Upper lobe of left lung (tissue), 6 donors: ENCODE results near the gene MMP3. TPM values are rescaled to one million over a fixed set of nuclear protein-coding genes. Genes with fewer than 3 reads are reported as not detected.

Source experiments
- ATAC-seq, 2 donors: fragments of 200-7000 bp; cut with Tn5 transposase; one replicate each; pipeline ENCODE4 v1.9.1; 2022; ENCODE audit warnings: mild to moderate bottlenecking in 2 of 2, moderate library complexity in 2 of 2; ENCODE audit not compliant: low FRiP score in 2 of 2
- DNase-seq, 2 donors: peaks; one replicate each; pipeline ENCODE4 v3.0.0-alpha.2; 2019 to 2020
- H3K27ac ChIP-seq, 4 donors: fragments of 200-600 bp; sonication (generic); one replicate each; pipeline ENCODE4 v1.5.1; 2016 to 2019
- H3K27me3 ChIP-seq, 4 donors: fragments of 200-600 bp; sonication (generic); one replicate each; pipeline ENCODE4 v1.5.1; 2017 to 2019
- H3K36me3 ChIP-seq, 4 donors: fragments of 200-600 bp; sonication (generic); one replicate each; pipeline ENCODE4 v1.5.1; 2016 to 2019
- H3K4me1 ChIP-seq, 4 donors: fragments of 200-600 bp; sonication (generic); one replicate each; pipeline ENCODE4 v1.5.1; 2018 to 2019
- H3K4me3 ChIP-seq, 4 donors: fragments of 200-600 bp; sonication (generic); one replicate each; pipeline ENCODE4 v1.5.1; 2017 to 2019; ENCODE audit warnings: mild to moderate bottlenecking in 2 of 4, moderate library complexity in 1 of 4
- H3K9me3 ChIP-seq, 4 donors: fragments of 200-600 bp; sonication (generic); one replicate each; pipeline ENCODE4 v1.5.1; 2018 to 2019
- CTCF ChIP-seq, 6 experiments: fragments of 450-650 bp in 4 of 6; fragments of 200-600 bp in 2 of 6; sonication (generic) in 2 of 6; IDR thresholded peaks; one replicate each; pipeline ENCODE4 v1.5.1; 2016 to 2019; ENCODE audit warnings: antibody characterized with exemption in 6 of 6
- EP300 ChIP-seq, 4 donors: sonication (generic); formaldehyde crosslinking; IDR thresholded peaks; one replicate each; pipeline ENCODE4 v1.5.1; 2017; ENCODE audit warnings: antibody characterized with exemption in 4 of 4, control low read depth in 2 of 4
- POLR2A ChIP-seq, 4 donors: fragments of 450-650 bp; IDR thresholded peaks; one replicate each; pipeline ENCODE4 v1.5.1; 2016 to 2017; ENCODE audit warnings: antibody characterized with exemption in 4 of 4, mild to moderate bottlenecking in 2 of 4
- POLR2AphosphoS5 ChIP-seq, 2 donors: sonication (generic); formaldehyde crosslinking; IDR thresholded peaks; one replicate each; pipeline ENCODE4 v1.5.1; 2017; ENCODE audit warnings: antibody characterized with exemption in 2 of 2
- WGBS, 2 donors: methylation state at CpG; one replicate each; pipeline ENCODE4 v1.1.5; 2017 to 2018; 5-methylcytosine and 5-hydroxymethylcytosine counted together
- total RNA-seq, 6 donors: library from RNA; depleted of rRNA in 4 of 6; stranded (reverse); fragments of >200 nt in 4 of 6; gene quantifications; one replicate each; pipeline versions ENCODE4 v1.1.0 to v1.2.1, GENCODE V29; 2016 to 2021
- donor health status: DM: no; HTN: no; CAD: no; lungs with moderate emphysema.
- donor health status: DM: no; HTN: yes; CAD: no; lungs with severe emphysema.

Gene MMP3
- total RNA-seq, 6 donors from 2014 or later, result 0.47 to 1.8 TPM; not detected in 4

- Histone ChIP-seq H3K27ac (no peak overlapping the region), H3K9me3 (no peaks in the 10 kb centered on the region), H3K4me1 (peaks cover 0 to 6% (median 1%) of the 10 kb centered on the region in 4 donors), H3K27me3 (no peaks in the 10 kb centered on the region), H3K36me3 (no peaks in the 10 kb centered on the region), H3K4me3 (no peak overlapping the region)
- 74 to 76% methylated on average over 1 of the region's 1 CpG for WGBS, 2 donors
- ATAC-seq, result no peak
- DNase-seq, result no peak
- no peak for TF ChIP-seq CTCF (IDR thresholded peaks at IDR 0.05)
- TF ChIP-seq EP300 (IDR thresholded peaks at IDR 0.05), result no peak
- TF ChIP-seq POLR2AphosphoS5 (IDR thresholded peaks at IDR 0.05), result no peak
- TF ChIP-seq POLR2A (IDR thresholded peaks at IDR 0.05), result no peak
These were observed 21.3 kb upstream of the MMP3 start for GRCh38 chr11:102864724-102865123.

GRCh38 chr11:102853956-102854355 lies 10.5 kb upstream of the MMP3 start:
- TF ChIP-seq POLR2AphosphoS5 (IDR thresholded peaks at IDR 0.05), result no peak
- no peak for TF ChIP-seq EP300 (IDR thresholded peaks at IDR 0.05)
- no peak for TF ChIP-seq POLR2A (IDR thresholded peaks at IDR 0.05)
- TF ChIP-seq CTCF (IDR thresholded peaks at IDR 0.05), result no peak
- H3K36me3 ChIP-seq, result no peaks in the 10 kb centered on the region
- no peak for DNase-seq
- no peak overlapping the region for H3K4me3 ChIP-seq
- no peak overlapping the region for H3K27ac ChIP-seq
- H3K27me3 ChIP-seq, result no peaks in the 10 kb centered on the region
- no peaks in the 10 kb centered on the region for H3K9me3 ChIP-seq
- no peaks in the 10 kb centered on the region for H3K4me1 ChIP-seq
- 71 to 77% methylated on average over 2 of the region's 2 CpGs for WGBS, 2 donors
- ATAC-seq, result no peak

- ATAC-seq (no peak), DNase-seq (no peak)
- 87 to 90% methylated on average over 3 of the region's 3 CpGs for WGBS, 2 donors
- no peak for TF ChIP-seq POLR2A (IDR thresholded peaks at IDR 0.05)
- Histone ChIP-seq H3K9me3 (no peaks in the 10 kb centered on the region), H3K27ac (no peak overlapping the region), H3K27me3 (no peaks in the 10 kb centered on the region), H3K36me3 (no peaks in the 10 kb centered on the region), H3K4me3 (no peak overlapping the region), H3K4me1 (no peaks in the 10 kb centered on the region)
These were observed 9.6 kb upstream of the MMP3 start for GRCh38 chr11:102853055-102853454.

- H3K36me3 ChIP-seq, result no peaks in the 10 kb centered on the region
- TF ChIP-seq EP300 (IDR thresholded peaks at IDR 0.05) (no peak), CTCF (IDR thresholded peaks at IDR 0.05) (no peak), POLR2AphosphoS5 (IDR thresholded peaks at IDR 0.05) (no peak)
- H3K4me1 ChIP-seq, result no peaks in the 10 kb centered on the region
- H3K4me3 ChIP-seq, result no peak overlapping the region
- no peaks in the 10 kb centered on the region for H3K9me3 ChIP-seq
- H3K27ac ChIP-seq, result no peak overlapping the region
- 82 to 88% methylated on average over 7 of the region's 7 CpGs for WGBS, 2 donors
- ATAC-seq, result no peak
- no peak for DNase-seq
- no peaks in the 10 kb centered on the region for H3K27me3 ChIP-seq
These were observed 7.8 kb upstream of the MMP3 start for GRCh38 chr11:102850973-102851745.

- ATAC-seq (no peak), DNase-seq (no peak)
- H3K9me3 ChIP-seq, result no peaks in the 10 kb centered on the region
- no peaks in the 10 kb centered on the region for H3K36me3 ChIP-seq
- no peak for TF ChIP-seq POLR2AphosphoS5 (IDR thresholded peaks at IDR 0.05)
- TF ChIP-seq EP300 (IDR thresholded peaks at IDR 0.05), result no peak
- TF ChIP-seq CTCF (IDR thresholded peaks at IDR 0.05), result no peak
- TF ChIP-seq POLR2A (IDR thresholded peaks at IDR 0.05), result no peak
- 61 to 81% methylated on average over 1 of the region's 1 CpG for WGBS, 2 donors
- no peak overlapping the region for H3K4me3 ChIP-seq
- H3K4me1 ChIP-seq, result no peaks in the 10 kb centered on the region
- no peak overlapping the region for H3K27ac ChIP-seq
- H3K27me3 ChIP-seq, result no peaks in the 10 kb centered on the region
These were observed 5.9 kb upstream of the MMP3 start for GRCh38 chr11:102849311-102849710.
